Activated naive CD4-positive, alpha-beta T cell treated with anti-CD3 and anti-CD28 coated beads, Interleukin-2, amount 50 U/mL, for 24 hours (primary cell): ENCODE data around the gene KCNB1.
"Not testable (repeated sequence)": the region's sequence is repeated elsewhere in the genome, so short reads cannot be mapped to it uniquely, and the experiment has no call there.

Experiments used
- H3K27ac Mint-ChIP-seq: one replicate; pipeline ENCODE4 v1.8.0; 2021; ENCODE audit warnings: mild to moderate bottlenecking, mixed read lengths
- H3K27me3 Mint-ChIP-seq: one replicate; pipeline ENCODE4 v1.8.0; 2021; ENCODE audit warnings: mixed read lengths
- H3K36me3 Mint-ChIP-seq: one replicate; pipeline ENCODE4 v1.8.0; 2021; ENCODE audit warnings: mixed read lengths
- H3K4me1 Mint-ChIP-seq: one replicate; pipeline ENCODE4 v1.8.0; 2021; ENCODE audit warnings: mixed read lengths
- H3K4me3 Mint-ChIP-seq: one replicate; pipeline ENCODE4 v1.8.0; 2021; ENCODE audit warnings: mild to moderate bottlenecking, mixed read lengths
- H3K9me3 Mint-ChIP-seq: one replicate; pipeline ENCODE4 v1.8.0; 2021; ENCODE audit warnings: mixed read lengths

KCNB1 gene

DNA sequence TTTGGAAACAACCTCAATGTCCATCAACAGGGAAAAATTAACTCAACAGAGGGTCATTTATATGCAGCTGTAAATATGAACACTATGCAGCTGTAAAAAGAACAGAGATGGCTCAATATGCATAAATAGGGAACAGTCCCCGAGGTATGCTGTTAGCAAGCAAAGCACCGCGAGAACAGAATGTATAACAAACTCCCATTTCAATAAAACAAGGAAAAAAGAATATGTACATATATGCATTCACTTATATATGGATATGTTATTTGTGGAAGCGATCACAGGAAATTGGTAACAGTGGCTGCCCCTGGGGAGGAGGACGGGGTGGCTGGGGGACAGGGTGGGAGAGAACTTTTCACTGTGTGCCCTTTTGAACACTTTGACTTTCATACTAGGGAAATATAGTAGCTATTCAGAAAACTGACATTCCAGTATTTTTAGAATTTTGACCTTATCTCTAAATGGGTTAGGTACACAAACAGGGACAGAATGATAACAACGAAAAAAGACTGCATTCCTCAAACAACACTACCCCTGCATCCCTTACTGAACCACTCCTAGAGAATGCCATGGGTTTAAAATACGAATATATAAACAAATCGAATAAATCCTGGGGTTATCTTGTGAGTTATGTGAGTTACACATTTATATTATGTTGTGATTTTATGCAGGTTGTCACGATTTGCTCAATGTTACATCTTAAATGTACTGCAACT lies 64.5 kb downstream of the KCNB1 start:
- Mint-ChIP-seq H3K27me3 (peaks cover 4% of the 10 kb centered on the region), H3K4me1 (no peaks in the 10 kb centered on the region), H3K27ac (no peak overlapping the region), H3K4me3 (no peak overlapping the region), H3K9me3 (no peaks in the 10 kb centered on the region), H3K36me3 (no peaks in the 10 kb centered on the region)

DNA sequence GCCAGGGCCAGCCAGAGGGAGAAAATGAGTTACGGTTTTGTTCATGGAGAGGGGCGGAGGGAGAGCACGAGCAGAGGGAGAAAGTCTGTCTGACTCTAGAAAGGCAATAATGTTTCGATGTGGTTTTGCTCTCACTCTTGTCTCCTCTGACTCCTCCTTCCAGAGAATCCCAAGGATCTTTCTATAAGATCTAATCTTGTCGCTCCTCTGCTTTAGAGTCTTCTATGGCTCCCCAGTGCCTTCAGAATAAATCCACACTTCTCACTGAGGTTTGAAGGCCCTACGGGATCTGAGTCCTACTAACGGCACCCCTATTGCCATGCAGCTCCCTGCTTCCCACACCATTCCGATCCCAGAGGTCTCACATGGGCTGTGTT lies 66.8 kb downstream of the KCNB1 start:
- no peak overlapping the region for H3K27ac Mint-ChIP-seq
- no peaks in the 10 kb centered on the region for H3K36me3 Mint-ChIP-seq
- no peaks in the 10 kb centered on the region for H3K9me3 Mint-ChIP-seq
- no peaks in the 10 kb centered on the region for H3K4me1 Mint-ChIP-seq
- peaks cover 4% of the 10 kb centered on the region for H3K27me3 Mint-ChIP-seq
- no peak overlapping the region for H3K4me3 Mint-ChIP-seq

DNA sequence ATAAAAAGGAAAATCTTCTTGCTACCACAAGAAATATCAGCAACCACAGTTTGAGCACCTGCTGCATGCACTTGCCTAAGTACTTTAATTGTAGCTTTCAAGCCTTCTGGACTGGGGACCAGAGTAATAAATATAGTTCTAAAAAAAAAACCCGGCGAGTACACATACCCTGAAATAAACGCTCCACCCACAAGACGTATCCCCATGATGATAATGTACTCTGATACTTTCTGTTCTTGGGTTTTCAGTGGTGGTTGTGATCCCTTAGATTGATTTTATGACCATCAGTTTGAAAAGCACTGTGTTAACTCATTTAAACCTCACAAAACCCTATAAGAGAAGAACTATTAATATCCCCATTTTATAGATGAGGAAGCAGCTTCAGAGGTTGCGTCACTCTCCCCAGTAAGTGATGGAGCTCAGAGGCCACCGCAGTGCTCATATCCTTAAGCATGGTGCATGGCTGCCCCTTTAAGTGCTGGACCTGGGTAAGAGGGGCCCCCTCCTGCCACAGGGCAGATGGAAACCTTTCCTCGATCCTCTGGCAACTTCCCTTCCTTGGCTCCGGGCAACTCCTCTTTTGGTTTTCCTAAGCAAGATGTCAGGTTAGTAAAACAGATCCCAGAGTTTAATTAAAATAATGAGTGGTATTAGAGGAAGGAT lies 67.3 kb downstream of the KCNB1 start:
- H3K9me3 Mint-ChIP-seq: no peaks in the 10 kb centered on the region
- H3K27ac Mint-ChIP-seq: no peak overlapping the region
- no peaks in the 10 kb centered on the region for H3K4me1 Mint-ChIP-seq
- no peak overlapping the region for H3K4me3 Mint-ChIP-seq
- no peaks in the 10 kb centered on the region for H3K36me3 Mint-ChIP-seq
- peaks cover 4% of the 10 kb centered on the region for H3K27me3 Mint-ChIP-seq

DNA sequence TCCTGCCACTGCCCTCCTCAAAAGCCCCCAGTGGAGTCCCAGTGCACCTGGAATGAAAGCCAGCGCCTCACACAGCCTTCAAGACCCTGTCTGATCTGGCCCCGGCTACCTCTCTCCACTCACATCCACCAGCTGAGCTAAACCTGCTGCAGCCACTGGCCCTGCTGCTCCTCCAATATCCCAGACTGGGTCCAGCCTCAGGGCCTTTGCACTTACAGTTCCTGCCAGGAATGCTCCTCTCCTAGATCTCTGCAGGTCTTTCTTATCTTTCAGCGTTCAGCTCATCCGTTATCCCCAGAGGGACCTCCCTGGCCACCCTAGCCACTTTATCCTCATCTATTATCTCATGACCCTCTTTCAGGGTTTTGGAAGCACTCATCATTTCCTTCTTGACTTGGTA lies 68.8 kb downstream of the KCNB1 start:
- Mint-ChIP-seq H3K27ac (no peak overlapping the region), H3K27me3 (peaks cover 4% of the 10 kb centered on the region), H3K4me3 (no peak overlapping the region), H3K4me1 (no peaks in the 10 kb centered on the region), H3K36me3 (no peaks in the 10 kb centered on the region), H3K9me3 (no peaks in the 10 kb centered on the region)

DNA sequence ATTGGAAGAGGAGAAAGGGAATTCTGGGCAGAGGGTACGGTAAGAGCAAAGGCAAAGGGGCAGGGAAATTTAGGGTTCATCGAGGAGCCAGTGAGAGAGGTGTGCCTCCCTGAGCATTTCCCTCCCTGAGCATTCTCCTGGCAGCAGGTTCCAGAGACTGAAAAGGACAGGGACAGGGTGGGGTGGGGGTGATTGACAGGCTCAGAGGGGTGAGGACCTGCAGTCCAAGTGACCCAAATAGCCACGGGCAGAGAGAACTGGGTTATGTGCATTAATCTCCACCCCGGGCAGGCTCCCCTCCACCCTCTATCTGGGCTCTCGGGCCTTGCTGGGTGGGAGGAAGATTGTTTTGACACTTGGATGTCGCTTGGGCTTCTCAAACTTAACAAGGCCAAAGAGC lies 69.5 kb downstream of the KCNB1 start:
- Mint-ChIP-seq H3K4me1 (no peaks in the 10 kb centered on the region), H3K4me3 (no peak overlapping the region), H3K27ac (no peak overlapping the region), H3K9me3 (no peaks in the 10 kb centered on the region), H3K36me3 (no peaks in the 10 kb centered on the region), H3K27me3 (peaks cover 6% of the 10 kb centered on the region)

DNA sequence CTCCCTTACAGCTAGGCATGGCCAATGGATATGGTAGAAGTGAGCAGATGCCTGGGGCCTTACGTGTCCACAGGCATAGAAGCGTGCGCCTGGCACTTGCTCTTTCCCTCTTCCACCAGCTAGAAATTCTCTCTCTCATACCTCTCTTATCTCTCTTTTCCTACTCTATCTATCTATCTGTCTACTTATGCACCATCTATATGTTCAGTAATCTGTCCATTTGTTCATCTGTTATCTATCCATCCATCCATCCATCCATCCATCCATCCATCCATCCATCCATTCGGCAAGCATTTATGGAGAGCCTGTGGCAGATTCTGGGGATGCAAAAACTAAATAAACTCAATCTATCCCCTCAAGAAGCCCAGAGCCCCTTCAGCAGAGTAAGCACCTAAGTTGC lies 70.2 kb downstream of the KCNB1 start:
- Mint-ChIP-seq H3K4me1 (no peaks in the 10 kb centered on the region), H3K4me3 (no peak overlapping the region), H3K27ac (no peak overlapping the region), H3K36me3 (no peaks in the 10 kb centered on the region), H3K27me3 (peaks cover 8% of the 10 kb centered on the region), H3K9me3 (no peaks in the 10 kb centered on the region)

GRCh38 chr20:49411221-49411925 lies 71.1 kb downstream of the KCNB1 start:
- Mint-ChIP-seq H3K27ac (no peak overlapping the region), H3K36me3 (no peaks in the 10 kb centered on the region), H3K4me3 (no peak overlapping the region), H3K4me1 (no peaks in the 10 kb centered on the region), H3K9me3 (no peaks in the 10 kb centered on the region), H3K27me3 (peaks cover 6% of the 10 kb centered on the region)

DNA sequence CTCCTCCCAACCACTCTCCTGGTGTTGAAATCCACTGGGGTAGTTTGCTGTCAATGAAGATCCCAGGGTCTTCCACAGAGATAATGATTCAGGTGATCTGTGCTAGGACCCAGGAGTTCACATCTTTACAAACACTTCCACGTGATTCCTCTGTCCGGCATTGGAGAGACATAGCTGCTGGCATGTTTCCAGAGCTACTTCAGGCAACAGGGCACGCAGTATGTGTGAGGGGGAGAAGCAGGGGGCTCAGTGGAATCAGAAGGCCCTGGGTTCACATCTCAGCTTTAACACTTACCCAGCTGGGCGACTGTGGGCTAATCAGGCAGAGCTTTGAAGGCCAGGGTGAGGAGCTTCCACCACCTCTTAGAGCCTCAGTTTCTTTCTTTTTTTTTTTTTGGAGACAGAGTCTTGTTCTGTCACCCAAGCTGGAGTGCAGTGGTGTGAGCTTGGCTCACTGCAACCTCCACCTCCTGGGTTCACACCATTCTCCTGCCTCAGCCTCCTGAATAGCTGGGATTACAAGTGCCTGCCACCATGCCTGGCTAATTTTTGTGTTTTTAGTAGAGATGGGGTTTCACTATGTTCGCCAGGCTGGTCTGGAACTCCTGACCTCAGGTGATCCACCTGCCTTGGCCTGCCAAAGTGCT lies 72.4 kb downstream of the KCNB1 start:
- not testable (repeated sequence) for H3K4me3 Mint-ChIP-seq, H3K4me1 Mint-ChIP-seq, H3K36me3 Mint-ChIP-seq, H3K9me3 Mint-ChIP-seq, H3K27ac Mint-ChIP-seq, H3K27me3 Mint-ChIP-seq

- Mint-ChIP-seq H3K9me3 (no peaks in the 10 kb centered on the region), H3K4me1 (no peaks in the 10 kb centered on the region), H3K27ac (no peak overlapping the region), H3K27me3 (peaks cover 9% of the 10 kb centered on the region), H3K4me3 (no peak overlapping the region), H3K36me3 (no peaks in the 10 kb centered on the region)
Measured at GRCh38 chr20:49409302-49409974, 73.0 kb downstream of the KCNB1 start.

GRCh38 chr20:49408509-49409104 lies 73.9 kb downstream of the KCNB1 start:
- H3K27me3 Mint-ChIP-seq: peaks cover 6% of the 10 kb centered on the region
- no peaks in the 10 kb centered on the region for H3K36me3 Mint-ChIP-seq
- no peak overlapping the region for H3K4me3 Mint-ChIP-seq
- H3K4me1 Mint-ChIP-seq: no peaks in the 10 kb centered on the region
- no peak overlapping the region for H3K27ac Mint-ChIP-seq
- H3K9me3 Mint-ChIP-seq: no peaks in the 10 kb centered on the region

GRCh38 chr20:49406666-49407065 lies 75.8 kb downstream of the KCNB1 start:
- H3K4me1 Mint-ChIP-seq: no peaks in the 10 kb centered on the region
- no peak overlapping the region for H3K4me3 Mint-ChIP-seq
- H3K27me3 Mint-ChIP-seq: peaks cover 6% of the 10 kb centered on the region
- H3K36me3 Mint-ChIP-seq: no peaks in the 10 kb centered on the region
- H3K9me3 Mint-ChIP-seq: no peaks in the 10 kb centered on the region
- H3K27ac Mint-ChIP-seq: no peak overlapping the region

- Mint-ChIP-seq H3K9me3 (no peaks in the 10 kb centered on the region), H3K36me3 (no peaks in the 10 kb centered on the region), H3K27me3 (peaks cover 6% of the 10 kb centered on the region), H3K4me1 (no peaks in the 10 kb centered on the region), H3K4me3 (no peak overlapping the region), H3K27ac (no peak overlapping the region)
Measured at GRCh38 chr20:49405696-49406095, 76.8 kb downstream of the KCNB1 start.

- Mint-ChIP-seq H3K27me3 (peaks cover 6% of the 10 kb centered on the region), H3K27ac (no peak overlapping the region), H3K4me3 (no peak overlapping the region), H3K36me3 (no peaks in the 10 kb centered on the region), H3K4me1 (no peaks in the 10 kb centered on the region), H3K9me3 (no peaks in the 10 kb centered on the region)
Measured at GRCh38 chr20:49405062-49405683, 77.3 kb downstream of the KCNB1 start.

GRCh38 chr20:49404461-49404860 lies 78.0 kb downstream of the KCNB1 start:
- Mint-ChIP-seq H3K36me3 (no peaks in the 10 kb centered on the region), H3K27me3 (peaks cover 6% of the 10 kb centered on the region), H3K9me3 (no peaks in the 10 kb centered on the region), H3K4me1 (no peaks in the 10 kb centered on the region), H3K27ac (no peak overlapping the region), H3K4me3 (no peak overlapping the region)

- no peaks in the 10 kb centered on the region for H3K9me3 Mint-ChIP-seq
- H3K27ac Mint-ChIP-seq: no peak overlapping the region
- no peaks in the 10 kb centered on the region for H3K36me3 Mint-ChIP-seq
- H3K4me1 Mint-ChIP-seq: no peaks in the 10 kb centered on the region
- H3K4me3 Mint-ChIP-seq: no peak overlapping the region
- peaks cover 6% of the 10 kb centered on the region for H3K27me3 Mint-ChIP-seq
Measured at GRCh38 chr20:49403911-49404310, 78.6 kb downstream of the KCNB1 start.
